Measurements from ENCODE around the gene SDCBP2.

DNA sequence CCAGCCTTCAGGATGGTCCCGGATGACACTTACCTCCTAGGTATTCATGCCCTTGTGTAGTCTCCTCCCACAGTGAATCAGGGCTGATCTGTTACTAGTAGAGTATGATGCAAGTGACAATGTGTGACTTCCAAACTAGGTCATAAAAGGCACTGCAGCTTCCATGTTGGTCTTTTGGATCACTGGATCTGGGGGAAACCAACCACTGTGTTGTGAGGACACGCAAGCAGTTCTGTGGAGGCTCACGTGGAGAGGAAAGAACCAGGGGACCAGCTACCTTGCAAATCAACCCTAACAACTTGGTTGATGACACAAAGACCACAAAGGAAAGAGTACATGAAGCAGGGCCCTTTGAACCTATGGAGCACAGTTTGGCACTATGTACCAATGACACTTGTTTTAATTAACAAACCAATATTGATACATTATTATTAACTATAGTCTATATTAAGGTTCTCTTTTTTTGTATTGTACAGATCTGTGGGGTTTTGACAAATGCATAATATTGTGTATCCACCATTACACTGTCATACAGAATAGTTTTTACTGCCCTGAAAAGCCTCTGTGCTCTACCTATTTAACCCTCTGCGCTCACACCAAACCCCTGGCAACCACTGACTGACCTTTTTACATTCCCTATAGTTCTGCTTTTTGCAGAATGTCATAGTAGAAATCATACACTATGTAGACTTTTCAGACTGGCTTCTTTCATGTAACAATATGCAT is 16.3 kb upstream of the SDCBP2 start:
- TF ChIP-seq, protein P1, sequence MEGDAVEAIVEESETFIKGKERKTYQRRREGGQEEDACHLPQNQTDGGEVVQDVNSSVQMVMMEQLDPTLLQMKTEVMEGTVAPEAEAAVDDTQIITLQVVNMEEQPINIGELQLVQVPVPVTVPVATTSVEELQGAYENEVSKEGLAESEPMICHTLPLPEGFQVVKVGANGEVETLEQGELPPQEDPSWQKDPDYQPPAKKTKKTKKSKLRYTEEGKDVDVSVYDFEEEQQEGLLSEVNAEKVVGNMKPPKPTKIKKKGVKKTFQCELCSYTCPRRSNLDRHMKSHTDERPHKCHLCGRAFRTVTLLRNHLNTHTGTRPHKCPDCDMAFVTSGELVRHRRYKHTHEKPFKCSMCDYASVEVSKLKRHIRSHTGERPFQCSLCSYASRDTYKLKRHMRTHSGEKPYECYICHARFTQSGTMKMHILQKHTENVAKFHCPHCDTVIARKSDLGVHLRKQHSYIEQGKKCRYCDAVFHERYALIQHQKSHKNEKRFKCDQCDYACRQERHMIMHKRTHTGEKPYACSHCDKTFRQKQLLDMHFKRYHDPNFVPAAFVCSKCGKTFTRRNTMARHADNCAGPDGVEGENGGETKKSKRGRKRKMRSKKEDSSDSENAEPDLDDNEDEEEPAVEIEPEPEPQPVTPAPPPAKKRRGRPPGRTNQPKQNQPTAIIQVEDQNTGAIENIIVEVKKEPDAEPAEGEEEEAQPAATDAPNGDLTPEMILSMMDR (IDR thresholded peaks at IDR 0.05), result no peak
- TF ChIP-seq POLR2A (IDR thresholded peaks at IDR 0.05), result no peak

Measured in uterus (tissue), 2 donors.